GM23338 (cell line): ENCODE measurements around the gene HNRNPAB. TPM values are rescaled to one million over a fixed set of nuclear protein-coding genes. Genes with fewer than 3 reads are reported as not detected.

ENCODE experiments used
- ATAC-seq: fragments of 200-7000 bp; cut with Tn5 transposase; 3 replicates; pipeline ENCODE4 v1.9.1; 2020
- DNase-seq: peaks from one replicate; pipeline ENCODE4 v3.0.0-alpha.2; 2015; ENCODE audit warnings: low spot score
- H2AFZ ChIP-seq: fragments of 200-600 bp; sonication (generic); 2 replicates; pipeline ENCODE4 v1.8.0; 2016; ENCODE audit warnings: antibody characterized with exemption, mild to moderate bottlenecking, moderate library complexity
- H3F3A ChIP-seq: fragments of 200-600 bp; sonication (generic); replicated peaks from 2 replicates; pipeline ENCODE4 v1.8.0; 2017; ENCODE audit warnings: antibody characterized with exemption, mixed run types, low read depth
- H3K27ac ChIP-seq: fragments of 200-600 bp; sonication (generic); 2 replicates; pipeline ENCODE4 v1.6.1; 2016; ENCODE audit warnings: low read depth
- H3K27me3 ChIP-seq: fragments of 200-600 bp; sonication (generic); 2 replicates; pipeline ENCODE4 v1.8.0; 2016; ENCODE audit warnings: mild to moderate bottlenecking, mixed run types, moderate library complexity; ENCODE audit not compliant: insufficient read depth
- H3K36me3 ChIP-seq: fragments of 200-600 bp; sonication (generic); 2 replicates; pipeline ENCODE4 v1.8.0; 2016; ENCODE audit warnings: mild to moderate bottlenecking; ENCODE audit not compliant: insufficient read depth
- H3K4me1 ChIP-seq: fragments of 200-600 bp; sonication (generic); 2 replicates; pipeline ENCODE4 v1.8.0; 2016; ENCODE audit warnings: mild to moderate bottlenecking, moderate library complexity; ENCODE audit not compliant: insufficient read depth
- H3K4me2 ChIP-seq: fragments of 200-600 bp; sonication (generic); 2 replicates; pipeline ENCODE4 v1.7.1; 2017; ENCODE audit warnings: mixed run types
- H3K4me3 ChIP-seq: fragments of 200-600 bp; sonication (generic); 2 replicates; pipeline ENCODE4 v1.6.1; 2016; ENCODE audit warnings: mixed run types
- H3K79me2 ChIP-seq: fragments of 200-600 bp; sonication (generic); replicated peaks from 2 replicates; pipeline ENCODE4 v1.8.0; 2017; ENCODE audit warnings: mild to moderate bottlenecking; ENCODE audit not compliant: insufficient read depth
- H3K9me2 ChIP-seq: fragments of 200-600 bp; sonication (generic); 2 replicates; pipeline ENCODE4 v1.8.0; 2017; ENCODE audit not compliant: insufficient read depth
- H4K20me1 ChIP-seq: fragments of 200-600 bp; sonication (generic); replicated peaks from 2 replicates; pipeline ENCODE4 v1.8.0; 2017; ENCODE audit warnings: mild to moderate bottlenecking; ENCODE audit not compliant: insufficient read depth
- H3K27ac Mint-ChIP-seq: 2 replicates; pipeline ENCODE4 v1.8.0; 2020; ENCODE audit warnings: inconsistent platforms, mild to moderate bottlenecking, moderate library complexity, mixed read lengths
- H3K27me3 Mint-ChIP-seq: 3 replicates; pipeline ENCODE4 v1.8.0; 2022; ENCODE audit warnings: low read depth, mild to moderate bottlenecking, moderate library complexity, mixed read lengths, inconsistent platforms; ENCODE audit not compliant: insufficient read depth, poor library complexity
- H3K36me3 Mint-ChIP-seq: 3 replicates; pipeline ENCODE4 v1.8.0; 2021; ENCODE audit warnings: low read depth, mild to moderate bottlenecking, inconsistent platforms, moderate library complexity, mixed read lengths
- H3K4me1 Mint-ChIP-seq: 3 replicates; pipeline ENCODE4 v1.8.0; 2020; ENCODE audit warnings: mild to moderate bottlenecking, inconsistent platforms, mixed read lengths
- H3K4me3 Mint-ChIP-seq: 3 replicates; pipeline ENCODE4 v1.8.0; 2021; ENCODE audit warnings: moderate library complexity, mild to moderate bottlenecking, inconsistent platforms, mixed read lengths
- H3K9me3 Mint-ChIP-seq: 3 replicates; pipeline ENCODE4 v1.8.0; 2020; ENCODE audit warnings: moderate library complexity, mild to moderate bottlenecking, inconsistent platforms, mixed read lengths
- CREB1 ChIP-seq: fragments of 250-450 bp; sonication (Bioruptor Pico); IDR thresholded peaks from 2 replicates; pipeline ENCODE4 v1.5.0; 2020; ENCODE audit warnings: low read depth, mild to moderate bottlenecking, moderate library complexity
- CTCF ChIP-seq, 2 experiments: fragments of 200-600 bp in 1 of 2; sonication (generic) in 1 of 2; conservative IDR thresholded peaks; 2 replicates each; pipeline versions ENCODE4 v1.5.1 to v1.6.1; 2016 to 2017; ENCODE audit warnings: antibody characterized with exemption in 2 of 2, low read depth in 2 of 2, mild to moderate bottlenecking in 2 of 2, moderate library complexity in 1 of 2
- ETS1 ChIP-seq: IDR thresholded peaks from 2 replicates; pipeline ENCODE4 v1.6.1; 2016; ENCODE audit warnings: antibody characterized with exemption
- EZH2 ChIP-seq: fragments of 200-600 bp; sonication (generic); IDR thresholded peaks from one replicate; pipeline ENCODE4 v1.8.0; 2017; ENCODE audit warnings: antibody characterized with exemption, mild to moderate bottlenecking, low read depth; ENCODE audit not compliant: unreplicated experiment
- EZH2phosphoT487 ChIP-seq: fragments of 200-600 bp; sonication (generic); IDR thresholded peaks from one replicate; pipeline ENCODE4 v1.8.1; 2018; ENCODE audit warnings: antibody characterized with exemption; ENCODE audit not compliant: unreplicated experiment
- JUNB ChIP-seq: IDR thresholded peaks from one replicate; pipeline ENCODE4 v1.6.1; 2016; ENCODE audit warnings: antibody characterized with exemption; ENCODE audit not compliant: unreplicated experiment
- NANOG ChIP-seq: IDR thresholded peaks from 2 replicates; pipeline ENCODE4 v1.6.1; 2016; ENCODE audit warnings: antibody characterized with exemption, borderline replicate concordance
- POLR2AphosphoS5 ChIP-seq: IDR thresholded peaks from 2 replicates; pipeline ENCODE4 v1.6.1; 2016; ENCODE audit warnings: antibody characterized with exemption, low read depth
- REST ChIP-seq: IDR thresholded peaks from one replicate; pipeline ENCODE4 v1.6.1; 2018; ENCODE audit warnings: antibody characterized with exemption; ENCODE audit not compliant: unreplicated experiment
- STAT1 ChIP-seq: IDR thresholded peaks from one replicate; pipeline ENCODE4 v1.6.1; 2016; ENCODE audit warnings: antibody characterized with exemption; ENCODE audit not compliant: unreplicated experiment
- ZNF114 ChIP-seq: fragments of 250-450 bp; sonication (Bioruptor Pico); IDR thresholded peaks from 2 replicates; pipeline ENCODE4 v1.5.0; 2020; ENCODE audit warnings: mild to moderate bottlenecking, moderate library complexity
- ZNF331 ChIP-seq: fragments of 250-450 bp; sonication (Bioruptor Pico); IDR thresholded peaks from 2 replicates; pipeline ENCODE4 v1.5.0; 2020; ENCODE audit warnings: low read depth, mild to moderate bottlenecking, moderate library complexity
- polyA plus RNA-seq: library from polyadenylated mRNA; unstranded; fragments of >200 nt; fragmentation: Nextera tagmentation; extraction: Ambion mirVana; gene quantifications from 2 replicates; pipeline ENCODE4 v1.2.1, GENCODE V29; 2016
- total RNA-seq: library from RNA; depleted of rRNA; stranded (reverse); fragments of >200 nt; shearing (Covaris generic); gene quantifications from 2 replicates; pipeline ENCODE4 v1.2.3, GENCODE V29; 2014
- TF ChIP-seq, protein P1 (sequence below): fragments of 250-450 bp; sonication (Bioruptor Pico); IDR thresholded peaks from 2 replicates; pipeline ENCODE4 v1.5.0; 2020; ENCODE audit warnings: mild to moderate bottlenecking, moderate library complexity

HNRNPAB gene
- total and polyA plus RNA-seq, 2 experiments from 2014 or later, result 304 to 579 TPM

DNA sequence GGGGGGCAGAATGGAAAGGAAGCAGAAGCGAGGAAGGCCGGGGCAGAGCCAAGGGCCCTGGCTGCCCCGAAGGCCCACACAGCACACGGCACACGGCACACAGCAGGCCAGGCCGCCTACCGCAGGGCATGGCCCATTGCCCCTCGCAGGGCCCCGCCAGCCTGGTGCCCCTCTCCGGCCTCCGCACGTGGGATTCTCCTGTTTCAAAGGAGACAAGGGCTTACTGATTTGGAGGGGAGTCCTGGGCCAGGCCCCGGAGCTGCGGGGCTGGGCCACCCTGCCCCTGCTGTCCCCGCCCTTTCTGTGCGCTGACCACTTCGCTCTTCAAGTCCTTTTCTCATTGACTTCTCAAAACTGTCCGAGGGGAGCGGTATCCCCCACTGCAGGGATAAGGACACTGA, 36.0 kb downstream of the HNRNPAB start:
- Histone ChIP-seq H3K4me1 (no peaks in the 10 kb centered on the region; the same call in 1 of the 2 replicates), H3K27ac (no peak overlapping the region), H3K9me2 (0 out of 2 replicates have a peak, but pooled peaks cover 4% of the 10 kb centered on the region), H3F3A (no peaks in the 10 kb centered on the region), H4K20me1 (no peaks in the 10 kb centered on the region), H3K4me3 (no peak overlapping the region), H2AFZ (no peak overlapping the region), H3K79me2 (no peaks in the 10 kb centered on the region), H3K27me3 (no peaks in the 10 kb centered on the region), H3K4me2 (no peak overlapping the region), H3K36me3 (no peaks in the 10 kb centered on the region)
- Mint-ChIP-seq H3K4me1 (peaks cover 6% of the 10 kb centered on the region), H3K9me3 (no peaks in the 10 kb centered on the region; the same call in 2 of the 3 replicates), H3K27me3 (peaks cover 21% of the 10 kb centered on the region), H3K36me3 (no peaks in the 10 kb centered on the region), H3K4me3 (no peak overlapping the region), H3K27ac (no peak overlapping the region)
- no peak for ATAC-seq
- TF ChIP-seq CREB1 (CRISPR knock-in tag), result no peak
- TF ChIP-seq REST, result no peak
- no peak for TF ChIP-seq JUNB
- no peak for TF ChIP-seq ZNF114 (CRISPR knock-in tag)
- no peak for TF ChIP-seq ZNF331 (CRISPR knock-in tag)
- TF ChIP-seq NANOG, result no peak
- no peak for TF ChIP-seq ETS1
- TF ChIP-seq, protein P1, sequence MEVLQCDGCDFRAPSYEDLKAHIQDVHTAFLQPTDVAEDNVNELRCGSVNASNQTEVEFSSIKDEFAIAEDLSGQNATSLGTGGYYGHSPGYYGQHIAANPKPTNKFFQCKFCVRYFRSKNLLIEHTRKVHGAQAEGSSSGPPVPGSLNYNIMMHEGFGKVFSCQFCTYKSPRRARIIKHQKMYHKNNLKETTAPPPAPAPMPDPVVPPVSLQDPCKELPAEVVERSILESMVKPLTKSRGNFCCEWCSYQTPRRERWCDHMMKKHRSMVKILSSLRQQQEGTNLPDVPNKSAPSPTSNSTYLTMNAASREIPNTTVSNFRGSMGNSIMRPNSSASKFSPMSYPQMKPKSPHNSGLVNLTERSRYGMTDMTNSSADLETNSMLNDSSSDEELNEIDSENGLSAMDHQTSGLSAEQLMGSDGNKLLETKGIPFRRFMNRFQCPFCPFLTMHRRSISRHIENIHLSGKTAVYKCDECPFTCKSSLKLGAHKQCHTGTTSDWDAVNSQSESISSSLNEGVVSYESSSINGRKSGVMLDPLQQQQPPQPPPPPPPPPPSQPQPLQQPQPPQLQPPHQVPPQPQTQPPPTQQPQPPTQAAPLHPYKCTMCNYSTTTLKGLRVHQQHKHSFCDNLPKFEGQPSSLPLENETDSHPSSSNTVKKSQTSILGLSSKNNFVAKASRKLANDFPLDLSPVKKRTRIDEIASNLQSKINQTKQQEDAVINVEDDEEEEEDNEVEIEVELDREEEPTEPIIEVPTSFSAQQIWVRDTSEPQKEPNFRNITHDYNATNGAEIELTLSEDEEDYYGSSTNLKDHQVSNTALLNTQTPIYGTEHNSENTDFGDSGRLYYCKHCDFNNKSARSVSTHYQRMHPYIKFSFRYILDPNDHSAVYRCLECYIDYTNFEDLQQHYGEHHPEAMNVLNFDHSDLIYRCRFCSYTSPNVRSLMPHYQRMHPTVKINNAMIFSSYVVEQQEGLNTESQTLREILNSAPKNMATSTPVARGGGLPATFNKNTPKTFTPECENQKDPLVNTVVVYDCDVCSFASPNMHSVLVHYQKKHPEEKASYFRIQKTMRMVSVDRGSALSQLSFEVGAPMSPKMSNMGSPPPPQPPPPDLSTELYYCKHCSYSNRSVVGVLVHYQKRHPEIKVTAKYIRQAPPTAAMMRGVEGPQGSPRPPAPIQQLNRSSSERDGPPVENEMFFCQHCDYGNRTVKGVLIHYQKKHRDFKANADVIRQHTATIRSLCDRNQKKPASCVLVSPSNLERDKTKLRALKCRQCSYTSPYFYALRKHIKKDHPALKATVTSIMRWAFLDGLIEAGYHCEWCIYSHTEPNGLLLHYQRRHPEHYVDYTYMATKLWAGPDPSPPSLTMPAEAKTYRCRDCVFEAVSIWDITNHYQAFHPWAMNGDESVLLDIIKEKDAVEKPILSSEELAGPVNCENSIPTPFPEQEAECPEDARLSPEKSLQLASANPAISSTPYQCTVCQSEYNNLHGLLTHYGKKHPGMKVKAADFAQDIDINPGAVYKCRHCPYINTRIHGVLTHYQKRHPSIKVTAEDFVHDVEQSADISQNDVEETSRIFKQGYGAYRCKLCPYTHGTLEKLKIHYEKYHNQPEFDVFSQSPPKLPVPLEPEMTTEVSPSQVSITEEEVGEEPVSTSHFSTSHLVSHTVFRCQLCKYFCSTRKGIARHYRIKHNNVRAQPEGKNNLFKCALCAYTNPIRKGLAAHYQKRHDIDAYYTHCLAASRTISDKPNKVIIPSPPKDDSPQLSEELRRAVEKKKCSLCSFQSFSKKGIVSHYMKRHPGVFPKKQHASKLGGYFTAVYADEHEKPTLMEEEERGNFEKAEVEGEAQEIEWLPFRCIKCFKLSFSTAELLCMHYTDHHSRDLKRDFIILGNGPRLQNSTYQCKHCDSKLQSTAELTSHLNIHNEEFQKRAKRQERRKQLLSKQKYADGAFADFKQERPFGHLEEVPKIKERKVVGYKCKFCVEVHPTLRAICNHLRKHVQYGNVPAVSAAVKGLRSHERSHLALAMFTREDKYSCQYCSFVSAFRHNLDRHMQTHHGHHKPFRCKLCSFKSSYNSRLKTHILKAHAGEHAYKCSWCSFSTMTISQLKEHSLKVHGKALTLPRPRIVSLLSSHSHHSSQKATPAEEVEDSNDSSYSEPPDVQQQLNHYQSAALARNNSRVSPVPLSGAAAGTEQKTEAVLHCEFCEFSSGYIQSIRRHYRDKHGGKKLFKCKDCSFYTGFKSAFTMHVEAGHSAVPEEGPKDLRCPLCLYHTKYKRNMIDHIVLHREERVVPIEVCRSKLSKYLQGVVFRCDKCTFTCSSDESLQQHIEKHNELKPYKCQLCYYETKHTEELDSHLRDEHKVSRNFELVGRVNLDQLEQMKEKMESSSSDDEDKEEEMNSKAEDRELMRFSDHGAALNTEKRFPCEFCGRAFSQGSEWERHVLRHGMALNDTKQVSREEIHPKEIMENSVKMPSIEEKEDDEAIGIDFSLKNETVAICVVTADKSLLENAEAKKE, result no peak
- no peak for TF ChIP-seq STAT1
- no peak for TF ChIP-seq EZH2
- TF ChIP-seq EZH2phosphoT487, result no peak
- TF ChIP-seq POLR2AphosphoS5, result no peak
- TF ChIP-seq CTCF (conservative IDR thresholded peaks at IDR 0.05; ENCODE audit: low read depth in 2 of 2), result no peak
- no peak for DNase-seq
